GM23248 (cell line): ENCODE data around the gene HEG1.

Source experiments
- EZH2 ChIP-seq: fragments of 200-600 bp; sonication (generic); IDR thresholded peaks from 2 replicates; pipeline ENCODE4 v1.6.1; 2018; ENCODE audit warnings: antibody characterized with exemption, mild to moderate bottlenecking; ENCODE audit not compliant: insufficient read depth, poor library complexity, severe bottlenecking
- EZH2phosphoT487 ChIP-seq: fragments of 200-600 bp; sonication (generic); IDR thresholded peaks from 2 replicates; pipeline ENCODE4 v1.6.1; 2018; ENCODE audit warnings: antibody characterized with exemption, moderate library complexity, mild to moderate bottlenecking, low read depth; ENCODE audit not compliant: insufficient read depth

DNA sequence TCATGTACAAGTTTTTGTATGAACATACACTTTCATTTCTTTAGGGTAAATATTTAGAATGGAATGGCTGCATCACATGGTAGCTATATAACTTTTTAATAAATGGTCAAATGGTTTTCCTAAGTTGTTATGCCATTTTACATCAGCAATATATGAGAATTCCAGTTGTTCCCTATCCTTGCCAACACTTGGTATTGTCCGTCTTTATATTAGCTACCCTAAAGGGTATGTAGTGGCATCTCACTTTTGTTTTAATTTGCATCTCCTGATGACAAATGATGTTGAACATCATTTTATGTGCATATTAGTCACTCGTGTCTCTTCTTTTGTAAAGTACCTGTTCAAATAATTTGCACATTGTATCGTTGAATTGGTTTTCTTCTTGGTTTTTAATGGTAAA, 118.7 kb downstream of the HEG1 start:
- TF ChIP-seq EZH2 (no peak), EZH2phosphoT487 (no peak)
